ENCODE results near the gene OR1I1.
A peak's percentile ranks its signal among the peaks of the same experiment; 100 is the strongest.

Gene OR1I1

DNA sequence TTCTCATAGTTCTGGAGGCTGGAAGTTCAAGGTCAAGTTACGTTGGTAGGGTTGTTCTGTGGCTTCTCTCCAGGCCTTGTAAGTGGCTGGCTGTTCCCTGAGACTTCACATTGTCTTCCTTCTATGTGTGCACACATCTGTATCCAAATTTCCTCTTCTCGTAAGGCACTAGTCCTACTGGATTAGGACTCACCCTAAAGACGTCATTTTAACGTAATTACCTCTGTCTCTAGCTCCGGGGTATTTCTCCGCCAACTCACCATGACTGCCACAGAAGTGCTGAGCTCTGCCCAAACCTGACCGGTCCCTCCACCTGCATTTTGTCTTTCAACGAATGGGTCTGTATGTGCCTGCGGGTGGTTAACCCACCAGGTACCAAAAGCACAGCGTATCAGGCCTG lies 16.4 kb downstream of the OR1I1 start:
- no peak overlapping the region for H3K4me3 ChIP-seq (replicated peaks; ENCODE audit: low read depth, low read length)
- TF ChIP-seq, protein P1, sequence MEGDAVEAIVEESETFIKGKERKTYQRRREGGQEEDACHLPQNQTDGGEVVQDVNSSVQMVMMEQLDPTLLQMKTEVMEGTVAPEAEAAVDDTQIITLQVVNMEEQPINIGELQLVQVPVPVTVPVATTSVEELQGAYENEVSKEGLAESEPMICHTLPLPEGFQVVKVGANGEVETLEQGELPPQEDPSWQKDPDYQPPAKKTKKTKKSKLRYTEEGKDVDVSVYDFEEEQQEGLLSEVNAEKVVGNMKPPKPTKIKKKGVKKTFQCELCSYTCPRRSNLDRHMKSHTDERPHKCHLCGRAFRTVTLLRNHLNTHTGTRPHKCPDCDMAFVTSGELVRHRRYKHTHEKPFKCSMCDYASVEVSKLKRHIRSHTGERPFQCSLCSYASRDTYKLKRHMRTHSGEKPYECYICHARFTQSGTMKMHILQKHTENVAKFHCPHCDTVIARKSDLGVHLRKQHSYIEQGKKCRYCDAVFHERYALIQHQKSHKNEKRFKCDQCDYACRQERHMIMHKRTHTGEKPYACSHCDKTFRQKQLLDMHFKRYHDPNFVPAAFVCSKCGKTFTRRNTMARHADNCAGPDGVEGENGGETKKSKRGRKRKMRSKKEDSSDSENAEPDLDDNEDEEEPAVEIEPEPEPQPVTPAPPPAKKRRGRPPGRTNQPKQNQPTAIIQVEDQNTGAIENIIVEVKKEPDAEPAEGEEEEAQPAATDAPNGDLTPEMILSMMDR (IDR thresholded peaks at IDR 0.05; ENCODE audit: low read depth, low read length, missing control alignments) = no peak
- no peak for DNase-seq (ENCODE audit: extremely low read depth, low read depth)

DNA sequence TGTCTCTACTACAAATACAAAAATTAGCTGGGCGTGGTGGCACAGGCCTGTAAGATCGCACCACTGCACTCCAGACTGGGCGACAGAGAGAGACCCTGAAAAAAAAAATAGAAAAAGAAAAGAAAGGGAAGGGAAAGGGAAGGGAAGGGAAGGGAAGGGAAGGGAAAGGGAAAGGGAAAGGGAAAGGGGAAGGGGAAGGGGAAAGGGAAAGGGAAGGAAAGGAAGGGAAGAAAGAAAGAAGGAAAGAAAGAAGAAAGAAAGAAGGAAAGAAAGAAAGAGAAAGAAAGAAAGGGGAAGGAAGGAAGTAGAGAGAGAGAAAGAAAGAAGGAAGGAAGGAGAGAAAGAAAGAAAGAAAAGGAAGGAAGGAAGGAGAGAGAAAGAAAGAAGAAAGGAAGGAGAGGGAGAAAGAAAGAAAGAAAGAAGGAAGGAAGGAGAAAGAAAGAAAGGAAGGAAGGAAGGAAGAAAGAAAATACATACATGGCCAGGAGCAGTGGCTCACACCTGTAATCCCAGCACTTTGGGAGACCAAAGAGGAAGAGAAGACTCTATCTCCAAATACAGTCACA lies 17.1 kb downstream of the OR1I1 start:
- no peak overlapping the region for H3K4me3 ChIP-seq (replicated peaks; ENCODE audit: low read depth, low read length)
- DNase-seq (ENCODE audit: extremely low read depth, low read depth) = no peak
- TF ChIP-seq, protein P1 (IDR thresholded peaks at IDR 0.05; ENCODE audit: low read depth, low read length, missing control alignments) = no peak

DNA sequence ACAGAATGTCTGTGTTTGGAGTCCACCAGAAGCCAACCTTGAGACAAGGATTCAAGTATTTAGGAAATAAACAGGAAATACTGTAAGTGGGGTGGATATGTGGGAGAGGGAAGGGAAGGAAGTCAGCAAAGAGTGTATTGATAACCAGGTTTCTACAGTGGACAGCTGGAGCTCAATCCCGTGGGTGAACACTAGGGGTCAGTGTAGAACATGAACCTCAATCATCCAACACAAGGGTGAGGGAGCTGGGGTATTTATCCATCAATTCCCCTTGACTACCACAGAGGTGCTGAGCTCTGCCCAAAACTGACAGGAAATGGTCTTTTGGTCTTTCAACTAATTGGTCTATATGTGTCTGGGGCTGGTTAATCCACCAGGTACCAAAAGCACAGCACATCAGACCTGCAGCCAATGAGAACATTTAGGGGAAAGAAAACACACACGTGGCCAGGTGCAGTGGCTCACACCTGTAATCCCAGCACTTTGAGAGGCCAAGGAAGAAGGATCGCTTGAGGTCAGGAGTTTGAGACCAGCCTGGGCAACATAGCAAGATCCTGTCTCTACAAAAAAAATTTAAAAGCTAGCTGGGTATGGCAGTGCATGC lies 19.6 kb downstream of the OR1I1 start:
- no peak overlapping the region for H3K4me3 ChIP-seq (replicated peaks; ENCODE audit: low read depth, low read length)
- no peak for DNase-seq (ENCODE audit: extremely low read depth, low read depth)
- TF ChIP-seq, protein P1 (IDR thresholded peaks at IDR 0.05; ENCODE audit: low read depth, low read length, missing control alignments) = peak; percentile 79

DNA sequence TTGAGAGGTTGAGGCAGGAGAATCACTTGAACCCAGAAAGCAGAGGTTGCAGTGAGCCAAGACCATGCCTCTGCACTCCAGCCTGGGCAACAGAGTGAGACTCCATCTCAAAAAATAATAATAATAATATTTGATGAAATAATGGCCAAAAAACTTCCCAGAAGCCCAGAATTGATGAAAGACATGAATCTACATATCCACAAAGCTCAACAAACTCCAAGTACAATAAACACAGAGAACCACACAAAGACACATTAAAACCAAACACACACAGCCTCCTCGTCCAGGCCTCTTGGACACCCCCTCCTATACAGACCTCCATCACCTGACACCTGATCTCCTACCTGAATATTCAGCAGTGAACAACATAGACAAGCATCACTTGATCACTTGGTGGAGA lies 22.0 kb downstream of the OR1I1 start:
- no peak overlapping the region for H3K4me3 ChIP-seq (replicated peaks; ENCODE audit: low read depth, low read length)
- TF ChIP-seq, protein P1 (IDR thresholded peaks at IDR 0.05; ENCODE audit: low read depth, low read length, missing control alignments) = no peak

DNA sequence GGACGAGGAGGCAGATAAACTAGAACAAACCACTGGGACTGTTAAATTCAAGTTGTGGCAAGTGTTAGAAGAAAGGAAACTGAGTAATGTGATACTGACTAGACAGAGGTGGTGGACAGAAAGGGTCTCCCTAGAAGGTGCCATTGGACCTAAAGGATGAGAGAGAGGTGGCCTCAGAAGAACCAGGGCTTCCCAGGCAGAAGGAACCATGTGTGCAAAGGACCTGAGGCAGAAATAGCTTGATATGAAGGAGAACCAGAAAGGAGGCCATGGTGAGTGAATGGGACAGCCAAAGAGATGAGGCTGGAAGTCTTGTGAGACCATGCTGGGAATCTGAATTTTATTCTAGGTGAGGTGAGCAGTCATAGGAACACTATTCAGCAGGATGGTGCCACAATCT lies 22.4 kb downstream of the OR1I1 start:
- DNase-seq (ENCODE audit: extremely low read depth, low read depth) = no peak
- H3K4me3 ChIP-seq (replicated peaks; ENCODE audit: low read depth, low read length) = no peak overlapping the region
- TF ChIP-seq, protein P1 (IDR thresholded peaks at IDR 0.05; ENCODE audit: low read depth, low read length, missing control alignments) = no peak

More for the DNA sequence above, 22.0 kb downstream of the OR1I1 start:
- DNase-seq (ENCODE audit: extremely low read depth, low read depth) = no peak

DNA sequence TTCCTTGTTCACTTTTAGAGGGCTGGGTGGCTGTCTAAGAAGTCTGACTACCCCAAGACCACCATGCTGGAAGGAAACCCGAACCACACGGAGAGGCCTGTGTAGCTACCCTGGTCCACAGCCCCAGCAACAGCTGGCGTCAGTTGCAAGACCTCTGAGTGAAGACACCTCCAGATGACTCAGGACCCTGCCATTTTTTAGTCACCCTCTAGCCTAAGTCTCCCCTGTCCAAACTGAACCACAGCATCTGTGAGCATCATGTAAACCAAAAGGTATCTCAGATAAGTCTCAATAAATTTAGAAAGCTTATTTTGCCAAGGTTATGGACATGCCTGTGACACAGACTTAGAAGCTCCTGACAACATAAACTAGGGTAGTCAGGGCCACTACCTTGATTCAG lies 23.0 kb downstream of the OR1I1 start:
- TF ChIP-seq, protein P1 (IDR thresholded peaks at IDR 0.05; ENCODE audit: low read depth, low read length, missing control alignments) = no peak
- no peak for DNase-seq (ENCODE audit: extremely low read depth, low read depth)
- no peak overlapping the region for H3K4me3 ChIP-seq (replicated peaks; ENCODE audit: low read depth, low read length)
